HCT116 (cell line): ENCODE measurements around the gene FBXW8. TPM values are rescaled to one million over a fixed set of nuclear protein-coding genes. Genes with fewer than 3 reads are reported as not detected.

Source experiments
- ATAC-seq: fragments of 200-7000 bp; cut with Tn5 transposase; 2 replicates; pipeline ENCODE4 v1.9.1; 2020; ENCODE audit warnings: mild to moderate bottlenecking, moderate library complexity
- BruUV-seq: library from RNA; stranded (reverse); fragments of 400-500 nt; replicated peaks from 2 replicates; lab custom pipeline; 2021; lab: Mats Ljungman, UMichigan
- CTCF ChIA-PET: fragments of 300-600 bp; sonication (Branson Sonifier 250); formaldehyde crosslinking; loops from one replicate; lab custom pipeline; 2021; ENCODE audit warnings: antibody characterized with exemption; lab: Charles Lee
- POLR2A ChIA-PET: fragments of 300-600, 350-600 bp; sonication (Branson Sonifier 250); formaldehyde crosslinking; loops from one replicate; lab custom pipeline; 2021; ENCODE audit warnings: antibody characterized with exemption; lab: Charles Lee
- RAD21 ChIA-PET, 2 experiments: fragments of 300-600 bp; sonication (Branson Sonifier 250); formaldehyde crosslinking; loops; one replicate each; lab custom pipeline; 2023; ENCODE audit warnings: low total read pairs in 2 of 2; ENCODE audit not compliant: uncharacterized antibody in 2 of 2, unreplicated experiment in 2 of 2, low non-redundant PET in 1 of 2; lab: Charles Lee
- DNase-seq: peaks from one replicate; pipeline ENCODE4 v3.0.0-alpha.2; 2010; ENCODE audit warnings: low read depth, low spot score
- H2AFZ ChIP-seq: fragments of 200-600 bp; shearing (Covaris generic), sonication (generic); 2 replicates; pipeline ENCODE4 v1.6.1; 2017; ENCODE audit warnings: low read depth, mixed run types, mixed read lengths, antibody characterized with exemption, low read length; ENCODE audit not compliant: poor library complexity, severe bottlenecking
- H3K27ac ChIP-seq: 2 replicates; pipeline ENCODE4 v1.5.1; 2012; ENCODE audit warnings: low read depth, low read length
- H3K27me3 ChIP-seq: fragments of 200-600 bp; sonication (generic); 2 replicates; pipeline ENCODE4 v1.6.1; 2016; ENCODE audit warnings: mixed run types, low read length, mixed read lengths; ENCODE audit not compliant: insufficient read depth
- H3K36me3 ChIP-seq, 2 experiments: fragments of 200-500 bp in 1 of 2; fragments of 200-600 bp in 1 of 2; sonication (Bioruptor generic) in 1 of 2; sonication (generic) in 1 of 2; 2 replicates each; pipeline versions ENCODE4 v1.5.1 to v1.6.1; 2014 to 2016; ENCODE audit warnings: low read length in 2 of 2, inconsistent platforms in 1 of 2, mixed read lengths in 1 of 2, mixed run types in 1 of 2; ENCODE audit not compliant: insufficient read depth in 2 of 2, control insufficient read depth in 1 of 2
- H3K4me1 ChIP-seq, 2 experiments: fragments of 200-600 bp in 1 of 2; sonication (generic) in 1 of 2; 2 replicates each; pipeline versions ENCODE4 v1.5.1 to v1.6.1; 2012 to 2017; ENCODE audit warnings: low read length in 2 of 2, inconsistent platforms in 1 of 2, mild to moderate bottlenecking in 1 of 2, mixed read lengths in 1 of 2, mixed run types in 1 of 2, moderate library complexity in 1 of 2; ENCODE audit not compliant: insufficient read depth in 2 of 2, control insufficient read depth in 1 of 2
- H3K4me2 ChIP-seq: fragments of 200-600 bp; sonication (generic); 2 replicates; pipeline ENCODE4 v1.6.1; 2017; ENCODE audit warnings: mixed run types, low read length, mixed read lengths
- H3K4me3 ChIP-seq, 2 experiments: fragments of 200-600 bp in 1 of 2; sonication (generic) in 1 of 2; replicated peaks in 1 of 2; 2 replicates each; pipeline ENCODE4 v1.5.1; 2011 to 2016; ENCODE audit warnings: low read length in 2 of 2, control low read depth in 1 of 2, low read depth in 1 of 2, mild to moderate bottlenecking in 1 of 2, mixed read lengths in 1 of 2, mixed run types in 1 of 2
- H3K79me2 ChIP-seq: fragments of 200-600 bp; sonication (generic); 2 replicates; pipeline ENCODE4 v1.6.1; 2017; ENCODE audit warnings: mild to moderate bottlenecking, mixed run types, low read length, moderate library complexity, mixed read lengths; ENCODE audit not compliant: insufficient read depth
- H3K9ac ChIP-seq: fragments of 200-600 bp; sonication (generic); 2 replicates; pipeline ENCODE4 v1.6.1; 2016; ENCODE audit warnings: low read length, mixed read lengths
- H3K9me2 ChIP-seq: fragments of 200-600 bp; sonication (generic), shearing (Covaris generic); 2 replicates; pipeline ENCODE4 v1.6.1; 2017; ENCODE audit warnings: mixed run types, mild to moderate bottlenecking, moderate library complexity; ENCODE audit not compliant: insufficient read depth
- H3K9me3 ChIP-seq, 2 experiments: fragments of 200-500 bp in 1 of 2; fragments of 200-600 bp in 1 of 2; sonication (Bioruptor generic) in 1 of 2; sonication (generic) in 1 of 2; 2 replicates each; pipeline ENCODE4 v1.6.1; 2014 to 2017; ENCODE audit warnings: low read length in 2 of 2, mixed read lengths in 2 of 2, inconsistent platforms in 1 of 2, low read depth in 1 of 2, mild to moderate bottlenecking in 1 of 2, mixed run types in 1 of 2, moderate library complexity in 1 of 2; ENCODE audit not compliant: control insufficient read depth in 1 of 2, insufficient read depth in 1 of 2
- H4K20me1 ChIP-seq: fragments of 200-600 bp; sonication (generic), shearing (Covaris generic); 2 replicates; pipeline ENCODE4 v1.6.1; 2017; ENCODE audit warnings: mixed run types, mild to moderate bottlenecking, moderate library complexity; ENCODE audit not compliant: insufficient read depth
- EGR1 ChIP-seq: IDR thresholded peaks from 2 replicates; pipeline ENCODE4 v1.6.1; 2012; ENCODE audit warnings: low read depth
- ELF1 ChIP-seq: IDR thresholded peaks from 2 replicates; pipeline ENCODE4 v1.6.1; 2012; ENCODE audit warnings: low read depth, borderline replicate concordance
- EZH2phosphoT487 ChIP-seq: fragments of 200-600 bp; IDR thresholded peaks from 2 replicates; pipeline ENCODE4 v1.6.1; 2018; ENCODE audit warnings: antibody characterized with exemption, borderline replicate concordance
- FOSL1 ChIP-seq: IDR thresholded peaks from 2 replicates; pipeline ENCODE4 v1.6.1; 2012; ENCODE audit warnings: low read depth
- POLR2A ChIP-seq: IDR thresholded peaks from 2 replicates; pipeline ENCODE4 v1.7.0; 2011; ENCODE audit warnings: borderline replicate concordance; ENCODE audit not compliant: insufficient read depth, insufficient read length; ENCODE audit errors: extremely low read depth
- RAD21 ChIP-seq: IDR thresholded peaks from 2 replicates; pipeline ENCODE4 v1.6.1; 2012; ENCODE audit warnings: low read depth, mild to moderate bottlenecking
- SP1 ChIP-seq: IDR thresholded peaks from 2 replicates; pipeline ENCODE4 v1.6.1; 2012; ENCODE audit warnings: low read depth
- YY1 ChIP-seq: IDR thresholded peaks from 2 replicates; pipeline ENCODE4 v1.6.1; 2011; ENCODE audit warnings: low read length, low read depth, moderate library complexity, mild to moderate bottlenecking; ENCODE audit not compliant: insufficient replicate concordance; ENCODE audit errors: extremely low read depth
- ZBTB33 ChIP-seq: IDR thresholded peaks from 2 replicates; pipeline ENCODE4 v1.6.1; 2011; ENCODE audit warnings: mild to moderate bottlenecking, low read length, moderate library complexity; ENCODE audit not compliant: insufficient replicate concordance; ENCODE audit errors: extremely low read depth
- ZNF274 ChIP-seq: fragments of 200-500 bp; sonication (Bioruptor generic); IDR thresholded peaks from 2 replicates; pipeline ENCODE4 v1.6.1; 2014; ENCODE audit warnings: mild to moderate bottlenecking, low read depth, low read length, inconsistent platforms
- intact Hi-C: fragments of 100-400 bp; cut with micrococcal nuclease; formaldehyde crosslinking; loops from 2 replicates; pipeline ENCODE4 v1.10.0; 2022
- total RNA-seq: library from RNA; stranded (reverse); gene quantifications from one replicate; pipeline ENCODE4 v1.2.1, GENCODE V29; 2021; ENCODE audit not compliant: unreplicated experiment
- TF ChIP-seq, protein P1 (sequence below): IDR thresholded peaks from 2 replicates; pipeline ENCODE4 v1.6.1; 2012; ENCODE audit warnings: low read depth
- TF ChIP-seq, protein P2 (sequence below): IDR thresholded peaks from 2 replicates; pipeline ENCODE4 v1.6.1; 2012

FBXW8 gene
- total RNA-seq, 1 experiment from 2014 or later = 14.6 TPM

DNA sequence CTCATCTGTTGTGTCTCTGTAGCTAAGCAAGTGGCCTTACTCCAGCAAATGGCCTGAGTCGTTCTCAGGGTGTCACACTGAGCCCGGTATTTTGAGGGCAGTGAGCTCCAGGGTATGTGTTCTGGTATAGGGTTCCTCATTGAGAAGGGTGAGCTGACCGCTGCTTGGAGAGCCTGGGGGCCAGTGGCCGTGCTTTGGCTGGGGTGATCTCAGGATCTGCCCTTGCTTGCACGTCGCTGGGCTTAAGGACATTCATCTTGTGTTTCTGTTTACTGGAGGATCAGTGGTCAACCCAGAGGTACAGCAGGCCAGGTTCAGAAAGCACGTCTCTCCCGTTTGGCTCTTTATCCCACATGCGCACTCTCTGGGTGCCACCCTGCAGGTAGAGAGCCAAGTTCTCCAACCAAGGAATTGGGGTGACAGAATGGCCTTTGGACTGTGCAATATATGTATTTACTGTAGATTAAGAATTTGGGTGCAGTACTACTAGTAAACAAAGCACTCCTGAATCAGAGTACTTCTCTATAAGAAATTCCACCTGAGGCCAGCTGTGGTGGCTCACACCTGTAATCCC is 52.1 kb downstream of the FBXW8 start:
- no peak overlapping the region for H3K9ac ChIP-seq
- no TSS peak for BruUV-seq
- H4K20me1 ChIP-seq = no peaks in the 10 kb centered on the region
- no peak overlapping the region for H3K4me3 ChIP-seq
- TF ChIP-seq ELF1 = no peak
- no peak for TF ChIP-seq YY1
- TF ChIP-seq SP1 = no peak
- no peak for TF ChIP-seq RAD21
- no peaks in the 10 kb centered on the region; a peak in 1 of 4 replicates for H3K4me1 ChIP-seq
- no peaks in the 10 kb centered on the region for H3K9me3 ChIP-seq
- no peaks in the 10 kb centered on the region for H3K27me3 ChIP-seq
- H2AFZ ChIP-seq = no peak overlapping the region
- H3K4me2 ChIP-seq = no peak overlapping the region
- ChIA-PET CTCF (no interaction called here), POLR2A (no interaction called here), RAD21 (no interaction called here)
- no peaks in the 10 kb centered on the region for H3K36me3 ChIP-seq
- no peaks in the 10 kb centered on the region for H3K9me2 ChIP-seq
- H3K27ac ChIP-seq = no peak overlapping the region
- no peaks in the 10 kb centered on the region for H3K79me2 ChIP-seq
- intact Hi-C loops = no loop called here
- DNase-seq (no peak), ATAC-seq (no peak)

DNA sequence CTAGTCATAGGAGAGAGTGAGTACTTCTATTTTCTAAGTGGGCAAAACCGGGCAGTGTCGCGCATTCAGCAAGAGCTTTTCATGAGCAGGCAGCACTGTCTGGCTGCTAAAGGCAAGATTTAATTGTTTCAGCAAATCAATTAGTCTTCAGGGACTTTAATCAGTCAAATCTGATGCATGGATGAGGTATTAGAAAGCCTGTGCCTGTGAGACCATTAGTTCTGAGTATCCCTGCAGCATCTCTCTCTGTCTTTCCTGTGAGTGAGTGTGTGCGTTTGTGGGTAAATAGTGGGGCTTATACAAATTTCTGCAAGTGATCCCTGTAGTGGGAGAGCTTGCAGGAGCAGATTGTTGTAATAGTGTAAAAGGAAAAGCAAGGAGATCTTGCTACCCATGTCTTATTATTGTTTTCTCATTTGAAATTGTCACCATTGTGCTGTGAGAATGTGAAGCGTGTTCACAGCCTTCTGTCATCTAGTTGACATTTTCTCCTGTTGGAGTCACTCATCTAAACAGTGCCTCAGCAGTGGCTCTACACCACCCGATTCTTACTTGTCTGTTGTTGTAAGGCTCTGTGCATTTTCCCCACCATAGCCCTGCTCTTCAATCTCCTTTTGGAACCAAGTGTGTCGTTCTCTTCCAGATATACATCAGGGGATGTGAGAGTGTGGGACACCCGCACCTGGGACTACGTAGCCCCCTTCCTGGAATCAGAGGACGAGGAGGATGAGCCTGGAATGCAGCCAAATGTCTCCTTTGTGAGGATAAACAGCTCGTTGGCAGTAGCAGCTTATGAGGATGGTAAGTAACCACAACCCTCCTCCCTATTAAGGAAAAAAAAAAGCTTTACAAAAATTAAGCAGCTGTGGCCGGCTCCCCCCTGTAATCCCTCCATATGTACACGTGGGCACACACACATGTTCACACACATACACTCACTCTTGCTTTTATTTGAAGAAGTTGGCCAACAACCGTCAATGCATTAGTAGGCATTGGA is 53.6 kb downstream of the FBXW8 start:
- no peaks in the 10 kb centered on the region for H3K36me3 ChIP-seq
- ChIA-PET POLR2A (no interaction called here), CTCF (no interaction called here), RAD21 (no interaction called here)
- H2AFZ ChIP-seq = no peak overlapping the region
- no peak overlapping the region for H3K4me2 ChIP-seq
- DNase-seq (no peak), ATAC-seq (no peak)
- no peak overlapping the region for H3K4me3 ChIP-seq
- no TSS peak for BruUV-seq
- H3K9me2 ChIP-seq = no peaks in the 10 kb centered on the region
- intact Hi-C loops = no loop called here
- H3K27ac ChIP-seq = no peak overlapping the region
- H3K9ac ChIP-seq = no peak overlapping the region
- H4K20me1 ChIP-seq = no peaks in the 10 kb centered on the region
- no peaks in the 10 kb centered on the region for H3K27me3 ChIP-seq
- H3K4me1 ChIP-seq = no peaks in the 10 kb centered on the region
- no peaks in the 10 kb centered on the region for H3K79me2 ChIP-seq
- no peaks in the 10 kb centered on the region for H3K9me3 ChIP-seq
- TF ChIP-seq ZBTB33 (no peak), ELF1 (no peak), ZNF274 (no peak), YY1 (no peak), EZH2phosphoT487 (no peak), EGR1 (no peak), FOSL1 (no peak), POLR2A (no peak)
- TF ChIP-seq, protein P1, sequence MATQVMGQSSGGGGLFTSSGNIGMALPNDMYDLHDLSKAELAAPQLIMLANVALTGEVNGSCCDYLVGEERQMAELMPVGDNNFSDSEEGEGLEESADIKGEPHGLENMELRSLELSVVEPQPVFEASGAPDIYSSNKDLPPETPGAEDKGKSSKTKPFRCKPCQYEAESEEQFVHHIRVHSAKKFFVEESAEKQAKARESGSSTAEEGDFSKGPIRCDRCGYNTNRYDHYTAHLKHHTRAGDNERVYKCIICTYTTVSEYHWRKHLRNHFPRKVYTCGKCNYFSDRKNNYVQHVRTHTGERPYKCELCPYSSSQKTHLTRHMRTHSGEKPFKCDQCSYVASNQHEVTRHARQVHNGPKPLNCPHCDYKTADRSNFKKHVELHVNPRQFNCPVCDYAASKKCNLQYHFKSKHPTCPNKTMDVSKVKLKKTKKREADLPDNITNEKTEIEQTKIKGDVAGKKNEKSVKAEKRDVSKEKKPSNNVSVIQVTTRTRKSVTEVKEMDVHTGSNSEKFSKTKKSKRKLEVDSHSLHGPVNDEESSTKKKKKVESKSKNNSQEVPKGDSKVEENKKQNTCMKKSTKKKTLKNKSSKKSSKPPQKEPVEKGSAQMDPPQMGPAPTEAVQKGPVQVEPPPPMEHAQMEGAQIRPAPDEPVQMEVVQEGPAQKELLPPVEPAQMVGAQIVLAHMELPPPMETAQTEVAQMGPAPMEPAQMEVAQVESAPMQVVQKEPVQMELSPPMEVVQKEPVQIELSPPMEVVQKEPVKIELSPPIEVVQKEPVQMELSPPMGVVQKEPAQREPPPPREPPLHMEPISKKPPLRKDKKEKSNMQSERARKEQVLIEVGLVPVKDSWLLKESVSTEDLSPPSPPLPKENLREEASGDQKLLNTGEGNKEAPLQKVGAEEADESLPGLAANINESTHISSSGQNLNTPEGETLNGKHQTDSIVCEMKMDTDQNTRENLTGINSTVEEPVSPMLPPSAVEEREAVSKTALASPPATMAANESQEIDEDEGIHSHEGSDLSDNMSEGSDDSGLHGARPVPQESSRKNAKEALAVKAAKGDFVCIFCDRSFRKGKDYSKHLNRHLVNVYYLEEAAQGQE = no peak
- TF ChIP-seq, protein P2, sequence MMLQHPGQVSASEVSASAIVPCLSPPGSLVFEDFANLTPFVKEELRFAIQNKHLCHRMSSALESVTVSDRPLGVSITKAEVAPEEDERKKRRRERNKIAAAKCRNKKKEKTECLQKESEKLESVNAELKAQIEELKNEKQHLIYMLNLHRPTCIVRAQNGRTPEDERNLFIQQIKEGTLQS = no peak
